Measurements from ENCODE around the gene INSC. TPM values are rescaled to one million over a fixed set of nuclear protein-coding genes. Genes with fewer than 3 reads are reported as not detected.

Gene INSC
- total and polyA plus RNA-seq, 2 of the 8 experiments (the other 6 are each of a cell fraction or from before 2014, with no cell fraction given) = 0.58 to 0.59 TPM

- Histone ChIP-seq H3K27ac (ENCODE audit: low read depth, low read length) (no peak overlapping the region), H3K23me2 (ENCODE audit: low read depth, low read length) (no peaks in the 10 kb centered on the region; the same call in 1 of the 2 replicates), H3K4me1 (replicated peaks in 1 of 4; ENCODE audit: control insufficient read depth in 3 of 4, insufficient read depth in 4 of 4, low read length in 3 of 4) (no peaks in the 10 kb centered on the region), H2BK12ac (ENCODE audit: low read depth, low read length) (no peak overlapping the region), H4K20me1 (replicated peaks in 1 of 2; ENCODE audit: control insufficient read depth in 1 of 2, insufficient read depth in 2 of 2, low read length in 2 of 2) (no peaks in the 10 kb centered on the region), H2BK5ac (ENCODE audit: low read depth, low read length) (no peak overlapping the region), H2BK120ac (replicated peaks; ENCODE audit: low read depth, low read length) (no peak overlapping the region), H3K27me3 (replicated peaks in 1 of 4; ENCODE audit: control insufficient read depth in 3 of 4, extremely low read depth in 1 of 4, insufficient read depth in 3 of 4, low read length in 3 of 4) (no peaks in the 10 kb centered on the region), H3K9me3 (ENCODE audit: insufficient read depth in 2 of 2, low read depth in 1 of 2, low read length in 1 of 2) (no peaks in the 10 kb centered on the region), H4K8ac (ENCODE audit: extremely low read depth, insufficient read depth, low read length) (no peak overlapping the region), H3K36me3 (ENCODE audit: control insufficient read depth in 2 of 4, insufficient read depth in 4 of 4, low read length in 3 of 4) (no peaks in the 10 kb centered on the region), H3K23ac (ENCODE audit: insufficient read length) (no peak overlapping the region), H3K9ac (replicated peaks in 1 of 4; ENCODE audit: extremely low read depth in 1 of 4, low read depth in 3 of 4, low read length in 3 of 4) (no peak overlapping the region), H3K79me1 (ENCODE audit: low read depth, low read length) (no peaks in the 10 kb centered on the region), H2AK5ac (ENCODE audit: low read depth, low read length) (no peak overlapping the region), H2BK20ac (ENCODE audit: low read length) (no peak overlapping the region), H3K4me2 (ENCODE audit: insufficient read depth in 1 of 2, low read depth in 2 of 2, low read length in 2 of 2) (no peak overlapping the region), H3K4me3 (ENCODE audit: extremely low read depth in 1 of 4, insufficient read depth in 2 of 4, low read depth in 3 of 4, low read length in 4 of 4) (no peak overlapping the region), H2AFZ (ENCODE audit: low read length) (no peak overlapping the region), H3K4ac (replicated peaks; ENCODE audit: insufficient read length, low read depth, low read length) (no peak overlapping the region), H3K18ac (ENCODE audit: extremely low read depth, low read length) (no peak overlapping the region), H3K79me2 (ENCODE audit: control insufficient read depth in 1 of 2, insufficient read depth in 2 of 2, low read length in 2 of 2) (no peaks in the 10 kb centered on the region), H4K91ac (replicated peaks; ENCODE audit: insufficient read length, low read length) (no peak overlapping the region), H3K56ac (replicated peaks; ENCODE audit: insufficient read length, low read depth, low read length) (no peak overlapping the region), H3K14ac (ENCODE audit: insufficient read length) (no peak overlapping the region), H2BK15ac (ENCODE audit: low read length) (no peak overlapping the region), H4K5ac (ENCODE audit: insufficient read length, low read depth, low read length) (no peak overlapping the region)
- 96% methylated on average over 3 of the region's 3 CpGs; no CpG with 5 or more reads in 1 of the 2 experiments for WGBS, 2 experiments (ENCODE audit: extremely low coverage in 1 of 2, insufficient coverage in 1 of 2, insufficient read length in 1 of 2, insufficient replicate concordance in 2 of 2, low coverage in 1 of 2, low lambda C conversion rate in 2 of 2, missing lambda C conversion rate in 1 of 2)
- FAIRE-seq = no peak
- ChIA-PET CTCF (ENCODE audit: partially characterized antibody) (interaction anchor here (0.8 to 2.5 kb wide), 6 partner anchors 12 to 423 kb away, joined by 3 to 7 read pairs (median 5); no protein-coding TSS in a partner anchor), POLR2A (ENCODE audit: partially characterized antibody) (no interaction called here)
- no peak for TF ChIP-seq TCF12 (IDR thresholded peaks at IDR 0.05; ENCODE audit: low read depth, low read length)
- no peak for TF ChIP-seq BACH1 (IDR thresholded peaks at IDR 0.05; ENCODE audit: low read length)
- TF ChIP-seq RFX5 (IDR thresholded peaks at IDR 0.05; ENCODE audit: borderline replicate concordance, low read depth, low read length) = no peak
- no peak for TF ChIP-seq SIRT6 (IDR thresholded peaks at IDR 0.05; ENCODE audit: low read length)
- DNase-seq (ENCODE audit: low read depth in 1 of 2, low spot score in 2 of 2) = peak in 1 of 2 experiments; percentile 11
Measured at GRCh38 chr11:15178214-15178613, 63.5 kb downstream of the INSC start.
